DLD1 (cell line): ENCODE data around the gene MUC13.
"Not testable (repeated sequence)": the region's sequence is repeated elsewhere in the genome, so short reads cannot be mapped to it uniquely, and the experiment has no call there.

Experiments
- in situ Hi-C: cut with HindIII; loops from 2 replicates; pipeline ENCODE4 v1.10.0; 2017; ENCODE audit warnings: low sequenced_read_pairs

MUC13 gene

GRCh38 chr3:124934577-124934976 lies at the start of gene MUC13:
Gene MUC13 (minus strand): TSS chr3:124934751. CDS start chr3:124934712, 39 bp downstream.
- in situ Hi-C loops: loop anchor here (10.0 kb wide), 3 partner anchors 310 to 620 kb away; no protein-coding TSS in a partner anchor

- in situ Hi-C loops: no loop called here
Measured at GRCh38 chr3:124982855-124983254, 48.3 kb upstream of the MUC13 start.

DNA sequence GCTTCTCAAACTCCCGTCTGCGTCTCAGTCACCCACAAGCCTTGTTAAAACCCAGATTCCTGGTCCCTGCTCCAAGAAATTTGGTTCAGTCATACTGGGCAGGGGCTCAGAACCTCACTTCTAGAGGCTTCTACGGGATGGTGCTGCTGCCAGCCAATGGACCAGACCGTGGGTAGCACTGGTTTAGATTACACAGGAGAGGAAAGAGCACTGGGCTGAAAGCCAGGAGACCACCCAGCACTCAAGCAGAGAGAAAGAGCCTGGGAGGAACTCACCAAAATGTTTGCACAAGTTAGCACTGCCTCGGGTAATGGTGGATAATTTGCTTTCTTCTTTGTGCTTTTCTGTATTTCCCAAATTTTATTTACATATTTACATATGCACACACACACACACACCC lies 46.9 kb upstream of the MUC13 start:
- in situ Hi-C loops: no loop called here

DNA sequence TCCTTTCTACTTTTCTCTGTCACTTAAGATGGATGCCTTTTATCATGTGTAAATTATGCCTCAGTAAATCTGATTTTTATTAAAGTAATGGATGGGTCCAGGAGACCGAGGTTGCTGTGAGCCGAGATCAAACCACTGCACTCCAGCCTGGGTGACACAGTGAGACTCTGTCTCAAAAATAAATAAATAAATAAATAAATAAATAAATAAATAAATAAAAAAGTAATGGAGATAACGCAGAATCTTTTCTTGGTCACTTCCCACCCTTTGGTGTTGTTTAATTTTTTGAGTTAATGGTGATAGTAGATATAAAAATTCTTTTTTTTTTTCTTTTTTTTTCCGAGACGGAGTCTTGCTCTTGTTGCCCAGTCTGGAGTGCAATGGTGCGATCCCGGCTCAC lies 44.1 kb upstream of the MUC13 start:
- in situ Hi-C loops: no loop called here

- in situ Hi-C loops: no loop called here
Measured at GRCh38 chr3:124976383-124976782, 41.8 kb upstream of the MUC13 start.

- in situ Hi-C loops: no loop called here
Measured at GRCh38 chr3:124974691-124975090, 40.1 kb upstream of the MUC13 start.

- in situ Hi-C loops: no loop called here
Measured at GRCh38 chr3:124973290-124973689, 38.7 kb upstream of the MUC13 start.

- in situ Hi-C loops: no loop called here
Measured at GRCh38 chr3:124972457-124972856, 37.9 kb upstream of the MUC13 start.

GRCh38 chr3:124969963-124970722 lies 35.6 kb upstream of the MUC13 start:
- in situ Hi-C loops: no loop called here

DNA sequence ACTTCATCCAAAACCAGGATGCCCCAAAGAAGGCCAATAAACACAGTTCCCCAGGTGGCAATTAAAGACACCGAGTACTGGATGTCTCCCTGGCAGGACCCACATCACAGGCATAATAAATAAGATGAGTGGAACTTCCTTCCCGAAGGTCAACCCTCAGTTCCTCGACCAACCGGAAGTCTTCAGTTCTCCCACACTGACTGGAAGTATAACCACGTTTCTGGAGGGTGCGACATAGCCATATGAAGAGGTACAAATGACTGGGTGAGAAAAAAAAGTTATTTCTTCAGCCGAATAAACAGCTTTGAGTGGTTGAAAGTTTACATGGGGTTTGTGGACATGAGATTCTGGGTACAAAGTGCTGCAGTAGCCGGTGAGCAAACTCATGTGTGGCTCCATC lies 34.6 kb upstream of the MUC13 start:
- in situ Hi-C loops: no loop called here

GRCh38 chr3:124967964-124968363 lies 33.4 kb upstream of the MUC13 start:
- in situ Hi-C loops: no loop called here

DNA sequence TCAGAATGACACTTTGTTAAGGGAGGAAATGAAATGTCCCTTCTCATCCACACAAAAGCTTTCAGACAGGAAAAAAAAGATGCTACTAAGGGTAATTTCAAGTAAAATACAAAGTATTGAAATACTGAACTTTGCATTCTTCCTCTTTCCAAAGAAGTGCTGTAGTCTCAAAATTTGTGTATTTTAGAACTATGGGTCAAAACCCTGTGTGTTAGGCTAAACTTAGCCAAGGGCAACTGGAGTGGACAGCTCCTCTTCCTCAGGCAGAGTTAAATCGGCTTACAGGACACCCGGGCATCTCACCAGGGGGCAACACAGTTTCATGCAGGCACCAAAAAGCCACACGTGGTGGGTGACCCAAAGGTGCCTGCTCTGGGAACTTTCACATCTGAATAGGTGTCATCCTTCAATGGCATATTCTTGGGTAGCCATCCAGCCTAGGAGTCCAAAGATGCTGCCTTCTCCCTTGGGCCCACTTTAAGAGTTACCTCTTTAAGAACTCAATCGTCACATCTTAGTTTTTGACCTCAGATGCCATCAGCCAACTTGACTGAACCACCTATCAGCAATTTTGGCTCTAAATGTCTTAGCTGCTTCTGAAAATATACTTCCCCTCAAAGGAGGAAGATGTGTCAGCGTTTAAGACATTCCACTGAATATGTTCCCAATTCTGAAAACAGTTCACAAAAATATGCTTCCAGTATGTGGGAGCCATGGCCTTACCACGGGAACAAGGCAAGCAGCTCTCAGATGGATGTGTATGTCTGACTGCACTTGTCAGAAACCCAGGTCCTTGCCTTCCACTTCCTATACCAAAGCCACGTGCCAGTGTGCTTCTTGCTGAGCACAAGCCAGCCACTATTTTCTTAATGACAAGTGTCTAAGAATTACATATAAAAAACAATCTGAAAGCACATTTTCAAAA lies 32.2 kb upstream of the MUC13 start:
- in situ Hi-C loops: no loop called here

DNA sequence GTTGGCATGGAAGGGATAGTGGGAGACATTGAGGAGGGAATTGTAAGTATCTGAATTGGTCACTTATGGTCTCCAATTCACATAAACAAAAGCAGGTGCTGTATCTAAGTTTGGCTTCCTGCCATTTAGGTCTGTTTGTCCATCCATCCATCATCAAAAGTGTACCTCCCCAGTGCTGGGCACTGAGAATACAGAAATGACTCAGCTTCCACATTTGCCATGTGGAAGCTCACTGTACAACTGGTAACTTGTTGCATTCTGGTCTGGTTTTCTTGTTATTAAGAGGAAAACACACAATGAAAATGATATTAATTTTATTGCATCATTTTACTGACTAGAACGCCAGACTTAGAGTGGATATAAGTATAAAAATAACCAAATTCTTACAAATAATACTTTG lies 30.9 kb upstream of the MUC13 start:
- in situ Hi-C loops: no loop called here

- in situ Hi-C loops: no loop called here
Measured at GRCh38 chr3:124964387-124964786, 29.8 kb upstream of the MUC13 start.

DNA sequence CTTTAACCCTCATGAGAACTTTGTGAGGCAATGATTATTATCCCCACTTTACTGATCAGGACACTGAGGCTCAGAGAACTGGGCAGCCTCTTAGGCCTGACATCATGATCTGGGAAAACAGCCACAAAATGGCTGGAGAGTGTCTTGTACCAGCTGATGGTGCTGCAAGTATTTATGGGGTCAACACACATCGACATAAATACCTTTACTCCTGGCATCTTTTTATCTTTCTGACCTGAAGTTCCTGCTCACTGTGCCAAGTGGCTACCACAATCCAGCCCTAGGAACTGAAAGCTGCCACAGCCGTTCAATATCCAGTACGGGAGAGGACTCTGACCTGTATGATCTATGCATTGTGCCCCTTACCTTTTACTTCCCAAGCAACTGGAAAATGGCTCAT lies 29.2 kb upstream of the MUC13 start:
- in situ Hi-C loops: no loop called here

DNA sequence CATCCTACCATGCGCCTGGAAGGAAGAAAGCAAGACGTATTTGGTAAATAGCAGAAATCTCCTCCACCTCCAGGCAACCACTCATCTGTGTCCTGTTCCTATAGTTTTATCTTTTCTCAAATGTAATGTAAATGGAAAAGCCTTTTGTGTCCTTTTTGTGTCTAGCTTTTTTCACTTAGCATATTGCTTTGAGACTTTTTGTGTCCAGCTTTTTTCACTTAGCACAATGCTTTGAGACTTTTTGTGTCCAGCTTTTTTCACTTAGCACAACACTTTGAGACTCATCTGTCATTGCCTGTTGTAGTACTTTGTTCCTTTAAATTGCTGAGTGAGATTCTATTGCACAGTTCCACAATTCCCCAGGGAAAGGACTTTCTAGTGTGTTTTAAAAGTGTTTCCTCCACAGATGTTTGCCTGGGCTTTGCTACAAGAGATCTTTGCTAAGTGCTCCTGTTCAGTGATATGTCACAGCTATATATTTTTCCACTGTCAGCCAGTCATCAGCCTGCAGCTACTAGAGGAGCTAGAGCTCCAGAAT lies 27.9 kb upstream of the MUC13 start:
- in situ Hi-C loops: no loop called here

- in situ Hi-C loops: no loop called here
Measured at GRCh38 chr3:124960698-124961097, 26.1 kb upstream of the MUC13 start.

- in situ Hi-C loops: no loop called here
Measured at GRCh38 chr3:124960105-124960504, 25.6 kb upstream of the MUC13 start.

- in situ Hi-C loops: not testable (repeated sequence)
Measured at GRCh38 chr3:124957951-124958350, 23.4 kb upstream of the MUC13 start.

- in situ Hi-C loops: no loop called here
Measured at GRCh38 chr3:124952282-124952855, 17.8 kb upstream of the MUC13 start.
